Transverse colon (tissue), 4 donors: ENCODE measurements around the gene MYO16. TPM values are rescaled to one million over a fixed set of nuclear protein-coding genes. Genes with fewer than 3 reads are reported as not detected.

Source experiments
- DNase-seq: peaks from one replicate; pipeline ENCODE4 v3.0.0-alpha.2; 2019
- H3K27ac ChIP-seq, 4 donors: fragments of 200-600 bp; sonication (generic); 2 replicates each; pipeline ENCODE4 v1.5.1; 2016 to 2018; ENCODE audit warnings: inconsistent platforms in 4 of 4
- H3K27me3 ChIP-seq: fragments of 200-600 bp; sonication (generic); 2 replicates; pipeline ENCODE4 v1.5.1; 2017; ENCODE audit warnings: inconsistent platforms
- H3K36me3 ChIP-seq, 4 donors: fragments of 200-600 bp; sonication (generic); 2 replicates each; pipeline ENCODE4 v1.5.1; 2017 to 2019; ENCODE audit warnings: inconsistent platforms in 4 of 4
- H3K4me1 ChIP-seq, 4 donors: fragments of 200-600 bp; sonication (generic); 2 replicates each; pipeline ENCODE4 v1.5.1; 2017 to 2020; ENCODE audit warnings: inconsistent platforms in 4 of 4
- H3K4me3 ChIP-seq, 4 donors: fragments of 200-600 bp; sonication (generic); 1 replicate in 1 of 4; 2 replicates in 3 of 4; pipeline versions ENCODE4 v1.5.1 to v1.6.1; 2017 to 2019; ENCODE audit warnings: inconsistent platforms in 4 of 4
- H3K9me3 ChIP-seq, 2 donors: fragments of 200-600 bp; sonication (generic); 2 replicates each; pipeline ENCODE4 v1.5.1; 2017 to 2019; ENCODE audit warnings: inconsistent platforms in 2 of 2
- EP300 ChIP-seq: sonication (generic); formaldehyde crosslinking; IDR thresholded peaks from one replicate; pipeline ENCODE4 v1.6.1; 2017; ENCODE audit warnings: antibody characterized with exemption, low read depth
- POLR2A ChIP-seq: fragments of 450-650 bp; IDR thresholded peaks from one replicate; pipeline ENCODE4 v1.6.1; 2016; ENCODE audit warnings: antibody characterized with exemption, mild to moderate bottlenecking, moderate library complexity
- POLR2AphosphoS5 ChIP-seq, 3 donors: sonication (generic); formaldehyde crosslinking; IDR thresholded peaks; one replicate each; pipeline ENCODE4 v1.6.1; 2016; ENCODE audit warnings: antibody characterized with exemption in 3 of 3
- WGBS, 2 donors: methylation state at CpG; one replicate each; pipeline ENCODE4 v1.1.5; 2018; ENCODE audit warnings: low coverage in 1 of 2; 5-methylcytosine and 5-hydroxymethylcytosine counted together
- in situ Hi-C, 4 donors: fragments of 200-750 bp; cut with MboI; loops; one replicate each; pipeline versions ENCODE4 v1.15.0 to v1.15.1; 2017; ENCODE audit warnings: low sequenced_read_pairs in 3 of 4, low pct_ligation_motif_present in 1 of 4, low pct_unique_long_range_greater_than_20kb in 1 of 4
- intact Hi-C: fragments of 100-400 bp; cut with DNase I; formaldehyde crosslinking; loops from one replicate; pipeline ENCODE4 v1.15.1; 2023; ENCODE audit warnings: low total_unique reads
- total RNA-seq, 4 donors: library from RNA; depleted of rRNA; stranded (reverse); fragments of >200 nt; gene quantifications; one replicate each; pipeline ENCODE4 v1.1.0, GENCODE V29; 2016
- TF ChIP-seq, protein P1 (sequence below), 5 experiments: fragments of 200-600 bp in 3 of 5; fragments of 450-650 bp in 2 of 5; sonication (generic) in 3 of 5; IDR thresholded peaks; 1 replicate in 2 of 5; 2 replicates in 3 of 5; pipeline ENCODE4 v1.5.1; 2016 to 2017; ENCODE audit warnings: antibody characterized with exemption in 5 of 5, inconsistent platforms in 3 of 5, mild to moderate bottlenecking in 2 of 5, moderate library complexity in 1 of 5

MYO16 gene
- total RNA-seq, 4 donors from 2014 or later = under 0.01 to 3.4 TPM; not detected in 2

DNA sequence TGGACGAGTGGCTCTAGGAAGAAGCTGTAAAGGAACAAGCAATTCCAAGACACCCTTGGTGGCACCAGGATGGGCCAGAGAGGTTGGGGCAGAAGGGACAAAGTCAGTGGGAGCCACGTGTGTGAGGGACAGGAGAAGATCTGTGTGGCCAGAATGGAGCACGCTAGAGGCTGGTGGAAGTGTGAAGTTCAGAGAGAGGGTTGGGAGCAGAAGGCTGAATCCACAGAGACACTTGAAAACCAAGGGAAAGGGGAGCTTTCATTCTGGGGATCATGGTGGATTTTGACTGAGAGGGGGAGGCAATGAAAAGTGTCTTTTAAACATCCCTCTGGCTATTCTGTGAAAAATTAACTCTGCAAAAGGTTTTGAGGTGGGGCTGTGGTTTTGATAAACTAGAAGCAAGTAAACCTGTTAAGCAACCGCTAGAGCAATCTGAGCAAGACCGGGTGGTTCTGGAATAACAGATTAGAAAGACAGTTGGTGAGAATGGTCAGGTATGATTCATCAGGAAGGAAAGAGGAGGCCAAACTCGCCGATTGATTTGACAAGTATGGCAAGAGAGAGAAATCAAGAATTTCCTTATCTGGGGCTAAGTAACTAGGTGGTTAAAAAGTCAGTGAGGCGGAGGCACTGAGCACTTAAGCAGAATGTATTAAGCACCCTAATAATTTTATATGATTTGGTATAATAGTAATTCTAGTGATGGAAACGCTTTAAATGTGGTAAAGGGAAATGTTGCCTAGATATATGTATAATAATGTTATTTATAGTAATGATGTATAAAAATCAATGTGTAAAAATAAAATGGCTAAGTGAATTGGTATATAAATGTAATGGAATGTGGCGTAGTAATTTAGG, 140.0 kb downstream of the MYO16 start:
- WGBS, 2 donors = 50 to 68% methylated on average over 8 to 10 of the region's 10 CpGs
- TF ChIP-seq POLR2AphosphoS5 (IDR thresholded peaks at IDR 0.05) = no peak
- TF ChIP-seq POLR2A = no peak
- no peak for TF ChIP-seq EP300
- TF ChIP-seq, protein P1, sequence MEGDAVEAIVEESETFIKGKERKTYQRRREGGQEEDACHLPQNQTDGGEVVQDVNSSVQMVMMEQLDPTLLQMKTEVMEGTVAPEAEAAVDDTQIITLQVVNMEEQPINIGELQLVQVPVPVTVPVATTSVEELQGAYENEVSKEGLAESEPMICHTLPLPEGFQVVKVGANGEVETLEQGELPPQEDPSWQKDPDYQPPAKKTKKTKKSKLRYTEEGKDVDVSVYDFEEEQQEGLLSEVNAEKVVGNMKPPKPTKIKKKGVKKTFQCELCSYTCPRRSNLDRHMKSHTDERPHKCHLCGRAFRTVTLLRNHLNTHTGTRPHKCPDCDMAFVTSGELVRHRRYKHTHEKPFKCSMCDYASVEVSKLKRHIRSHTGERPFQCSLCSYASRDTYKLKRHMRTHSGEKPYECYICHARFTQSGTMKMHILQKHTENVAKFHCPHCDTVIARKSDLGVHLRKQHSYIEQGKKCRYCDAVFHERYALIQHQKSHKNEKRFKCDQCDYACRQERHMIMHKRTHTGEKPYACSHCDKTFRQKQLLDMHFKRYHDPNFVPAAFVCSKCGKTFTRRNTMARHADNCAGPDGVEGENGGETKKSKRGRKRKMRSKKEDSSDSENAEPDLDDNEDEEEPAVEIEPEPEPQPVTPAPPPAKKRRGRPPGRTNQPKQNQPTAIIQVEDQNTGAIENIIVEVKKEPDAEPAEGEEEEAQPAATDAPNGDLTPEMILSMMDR (IDR thresholded peaks at IDR 0.05) = no peak
- no peaks in the 10 kb centered on the region for H3K9me3 ChIP-seq
- intact Hi-C loops (no loop called here), in situ Hi-C loops (no loop called here)
- H3K4me3 ChIP-seq = no peak overlapping the region
- DNase-seq = no peak
- no peaks in the 10 kb centered on the region for H3K36me3 ChIP-seq
- no peaks in the 10 kb centered on the region for H3K4me1 ChIP-seq
- no peak overlapping the region for H3K27ac ChIP-seq
- no peaks in the 10 kb centered on the region for H3K27me3 ChIP-seq

DNA sequence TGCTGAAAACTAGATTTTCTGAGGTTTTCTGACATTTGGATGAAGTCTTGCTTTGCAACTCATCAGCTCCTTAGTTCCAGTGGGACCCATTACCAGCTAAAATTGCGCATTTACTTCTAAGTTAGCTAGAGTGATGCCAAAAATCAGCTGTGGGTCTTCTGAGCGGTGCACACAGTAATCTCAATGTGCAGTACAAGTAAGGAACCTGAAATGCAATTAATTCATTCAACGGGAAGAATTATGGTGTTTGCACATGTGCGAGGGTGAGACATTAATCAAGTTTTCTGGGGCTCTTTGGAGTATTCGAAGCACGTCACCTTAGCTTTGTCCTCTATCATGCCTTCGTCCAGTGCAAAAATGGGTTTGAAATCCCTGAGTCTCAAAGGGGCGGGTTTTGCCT, 146.2 kb downstream of the MYO16 start:
- H3K4me1 ChIP-seq = no peaks in the 10 kb centered on the region
- no peak overlapping the region for H3K4me3 ChIP-seq
- WGBS, 2 donors = 76 to 90% methylated on average over 6 to 8 of the region's 8 CpGs
- H3K36me3 ChIP-seq = no peaks in the 10 kb centered on the region
- H3K27me3 ChIP-seq = no peaks in the 10 kb centered on the region
- H3K9me3 ChIP-seq = no peaks in the 10 kb centered on the region
- intact Hi-C loops = no loop called here
- in situ Hi-C loops = no loop called here
- no peak overlapping the region for H3K27ac ChIP-seq
- no peak for DNase-seq
- TF ChIP-seq EP300 (no peak), POLR2AphosphoS5 (IDR thresholded peaks at IDR 0.05) (no peak), POLR2A (no peak)
- TF ChIP-seq, protein P1 (IDR thresholded peaks at IDR 0.05) = no peak

DNA sequence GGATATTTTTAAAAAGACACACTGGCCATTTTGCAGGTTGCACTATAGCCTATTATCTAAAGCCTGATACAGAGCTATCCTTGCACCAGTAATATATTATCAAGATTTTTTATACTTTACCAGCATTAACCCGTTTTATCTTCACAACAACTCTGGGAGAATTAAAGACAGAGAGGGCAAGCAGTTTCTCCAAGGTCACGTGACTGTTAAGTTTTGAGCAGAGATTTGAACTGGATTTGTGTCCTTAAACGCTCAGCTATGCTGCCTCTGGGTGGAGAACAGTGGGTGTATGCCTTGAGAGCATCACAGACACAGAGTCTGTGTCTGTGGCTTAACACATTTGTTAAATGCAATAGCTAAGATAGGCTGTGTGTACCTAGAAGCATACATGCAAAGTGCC, 147.2 kb downstream of the MYO16 start:
- Histone ChIP-seq H3K4me3 (no peak overlapping the region), H3K9me3 (no peaks in the 10 kb centered on the region), H3K36me3 (no peaks in the 10 kb centered on the region), H3K27ac (no peak overlapping the region), H3K4me1 (no peaks in the 10 kb centered on the region), H3K27me3 (no peaks in the 10 kb centered on the region)
- in situ Hi-C loops (no loop called here), intact Hi-C loops (no loop called here)
- WGBS, 2 donors = 40 to 59% methylated on average over 2 to 3 of the region's 3 CpGs
- DNase-seq = no peak
- TF ChIP-seq EP300 (no peak), POLR2AphosphoS5 (IDR thresholded peaks at IDR 0.05) (no peak), POLR2A (no peak)
- TF ChIP-seq, protein P1 (IDR thresholded peaks at IDR 0.05) = no peak

DNA sequence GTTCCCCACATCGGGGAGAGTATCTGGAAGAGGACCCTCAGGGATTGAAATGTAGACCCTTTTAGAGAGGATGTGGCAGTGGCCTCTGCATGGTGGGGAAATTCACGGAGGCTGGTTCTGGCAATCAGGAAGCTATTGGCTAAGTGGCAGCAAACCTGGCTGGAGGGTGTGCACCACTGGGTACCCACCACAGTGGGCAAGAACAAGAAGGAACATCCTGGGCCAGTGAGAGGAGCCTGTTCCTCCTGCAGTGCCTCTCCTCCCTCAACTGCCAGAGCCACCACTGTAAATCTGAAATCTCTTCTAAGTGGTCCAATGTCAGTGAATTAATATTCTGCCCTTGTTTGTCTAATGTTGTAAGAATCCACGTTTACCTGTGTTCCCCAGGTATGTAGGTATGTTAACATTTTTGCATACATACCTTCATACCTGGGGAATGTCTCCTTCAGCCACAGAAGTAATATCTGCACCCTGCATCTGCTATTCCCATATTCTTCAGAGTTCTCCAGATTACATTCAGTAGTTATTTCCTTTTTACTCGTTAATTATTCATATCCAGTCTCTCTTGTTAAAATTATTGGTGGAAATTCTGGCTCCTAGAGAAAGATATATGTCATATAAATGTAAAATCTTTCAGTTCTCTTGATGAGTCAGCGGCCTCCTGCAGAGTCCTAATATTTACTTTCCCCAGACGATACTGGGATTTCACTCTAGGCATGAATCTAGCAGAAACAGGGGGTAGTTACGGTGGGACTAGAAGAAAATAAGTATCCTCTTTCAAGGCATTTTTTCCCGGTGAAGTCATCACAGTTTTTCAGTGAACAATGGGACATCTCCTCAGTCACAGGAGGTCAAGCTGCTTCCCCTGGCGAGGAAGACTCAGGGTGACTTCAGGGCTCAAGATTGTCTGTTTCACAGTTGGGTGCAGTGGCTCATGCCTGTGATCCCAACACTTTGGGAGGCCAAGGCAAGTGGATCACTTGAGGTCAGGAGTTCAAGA, 148.3 kb downstream of the MYO16 start:
- intact Hi-C loops (no loop called here), in situ Hi-C loops (no loop called here)
- no peak overlapping the region for H3K4me3 ChIP-seq
- no peaks in the 10 kb centered on the region for H3K36me3 ChIP-seq
- H3K27me3 ChIP-seq = no peaks in the 10 kb centered on the region
- WGBS, 2 donors = 45 to 59% methylated on average over 8 to 9 of the region's 9 CpGs
- no peaks in the 10 kb centered on the region for H3K4me1 ChIP-seq
- H3K9me3 ChIP-seq = no peaks in the 10 kb centered on the region
- TF ChIP-seq, protein P1 (IDR thresholded peaks at IDR 0.05) = no peak
- TF ChIP-seq EP300 = no peak
- TF ChIP-seq POLR2A = no peak
- no peak for TF ChIP-seq POLR2AphosphoS5 (IDR thresholded peaks at IDR 0.05)
- DNase-seq = no peak
- no peak overlapping the region for H3K27ac ChIP-seq
